Measurements from ENCODE around the gene POLR3F.
"Not testable (repeated sequence)": the region's sequence is repeated elsewhere in the genome, so short reads cannot be mapped to it uniquely, and the experiment has no call there.

POLR3F gene, protein sequence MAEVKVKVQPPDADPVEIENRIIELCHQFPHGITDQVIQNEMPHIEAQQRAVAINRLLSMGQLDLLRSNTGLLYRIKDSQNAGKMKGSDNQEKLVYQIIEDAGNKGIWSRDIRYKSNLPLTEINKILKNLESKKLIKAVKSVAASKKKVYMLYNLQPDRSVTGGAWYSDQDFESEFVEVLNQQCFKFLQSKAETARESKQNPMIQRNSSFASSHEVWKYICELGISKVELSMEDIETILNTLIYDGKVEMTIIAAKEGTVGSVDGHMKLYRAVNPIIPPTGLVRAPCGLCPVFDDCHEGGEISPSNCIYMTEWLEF

DNA sequence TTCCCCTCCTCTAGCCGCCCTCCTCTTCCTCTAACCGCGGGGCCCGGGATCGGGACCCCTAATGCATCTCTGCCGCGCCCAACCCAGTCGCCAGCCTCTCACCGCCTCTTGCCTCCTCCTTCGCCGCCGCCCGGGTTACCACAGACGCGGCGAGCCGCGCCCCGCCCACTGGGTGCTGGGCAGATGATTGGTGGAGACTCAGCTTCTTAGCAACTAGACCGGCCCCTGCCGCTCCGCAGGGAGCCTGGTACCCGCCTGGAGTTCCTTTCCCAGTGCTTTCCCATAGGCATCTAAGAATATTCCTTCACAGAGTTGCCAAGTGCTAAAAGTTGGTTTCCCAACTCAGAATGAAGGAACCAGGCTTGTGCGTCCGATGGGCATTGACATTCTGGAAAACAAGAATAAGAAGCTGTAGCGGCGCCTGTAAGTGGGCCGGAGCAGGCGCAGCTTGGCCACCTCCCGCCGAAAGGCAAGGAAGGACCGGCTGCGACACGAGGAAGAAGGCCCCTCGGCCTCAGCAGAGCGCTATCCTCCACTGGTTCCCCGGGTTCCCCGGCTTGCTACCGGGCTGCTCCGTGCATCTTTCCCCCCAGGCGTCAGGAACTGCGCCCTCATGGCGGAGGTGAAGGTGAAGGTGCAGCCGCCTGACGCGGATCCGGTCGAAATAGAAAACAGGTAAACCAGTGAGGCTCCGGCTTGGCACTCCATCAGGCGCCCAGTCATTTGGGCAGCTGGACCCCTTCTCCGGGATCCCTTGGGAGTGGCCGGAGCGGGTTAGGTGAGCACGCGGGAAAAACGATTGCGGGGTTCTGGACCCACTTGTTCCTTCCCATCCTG, at the start of gene POLR3F, which contains the start of gene DZANK1:
POLR3F (plus strand) TSS at position 497 of the 837 bp plus-strand sequence; CDS start at position 614, 117 bp downstream.
DZANK1 (minus strand) TSS at position 137 of the 837 bp plus-strand sequence. CDS start 1,672 bp downstream, outside the sequence.
- DNase-seq = peak; percentile 94

DNA sequence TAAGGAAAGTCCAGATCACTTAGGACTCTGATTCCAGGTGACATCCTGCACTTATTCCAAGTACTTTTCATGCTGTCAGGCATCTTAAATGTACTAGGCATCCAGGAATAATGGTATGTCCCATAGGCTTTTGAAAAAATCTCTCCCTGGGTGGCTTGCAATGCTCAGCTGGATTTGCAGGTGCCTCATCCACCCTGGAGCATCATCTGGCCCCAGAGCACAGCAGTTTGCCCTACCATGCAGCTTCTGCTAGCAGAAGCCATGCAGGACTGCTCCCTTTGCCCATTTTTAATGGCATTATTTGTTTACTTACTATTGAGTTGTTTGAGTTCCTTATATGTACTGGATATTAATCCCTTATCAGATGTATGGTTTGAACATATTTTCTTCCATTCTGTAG, 45.6 kb upstream of the POLR3F start:
- DNase-seq = no peak

DNA sequence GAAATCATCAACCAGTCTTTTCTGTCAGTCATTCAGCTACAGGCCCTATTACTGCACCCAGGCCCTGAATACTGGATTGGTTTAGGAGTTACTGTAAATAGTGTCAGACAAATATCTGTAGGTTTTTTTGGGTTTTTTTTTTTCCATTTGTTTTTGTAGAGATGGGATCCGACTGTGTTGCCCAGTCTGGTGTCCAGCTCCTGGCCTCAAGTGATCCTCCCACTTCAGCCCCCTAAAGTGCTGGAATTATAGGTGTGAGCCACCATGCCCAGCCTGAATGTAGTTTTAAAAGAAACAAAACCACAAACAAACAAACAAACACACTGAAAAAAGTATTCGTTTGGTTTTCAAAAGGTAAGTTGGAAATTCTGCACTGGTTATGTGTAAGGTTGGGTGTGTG, 40.0 kb upstream of the POLR3F start:
- no peak for DNase-seq

DNA sequence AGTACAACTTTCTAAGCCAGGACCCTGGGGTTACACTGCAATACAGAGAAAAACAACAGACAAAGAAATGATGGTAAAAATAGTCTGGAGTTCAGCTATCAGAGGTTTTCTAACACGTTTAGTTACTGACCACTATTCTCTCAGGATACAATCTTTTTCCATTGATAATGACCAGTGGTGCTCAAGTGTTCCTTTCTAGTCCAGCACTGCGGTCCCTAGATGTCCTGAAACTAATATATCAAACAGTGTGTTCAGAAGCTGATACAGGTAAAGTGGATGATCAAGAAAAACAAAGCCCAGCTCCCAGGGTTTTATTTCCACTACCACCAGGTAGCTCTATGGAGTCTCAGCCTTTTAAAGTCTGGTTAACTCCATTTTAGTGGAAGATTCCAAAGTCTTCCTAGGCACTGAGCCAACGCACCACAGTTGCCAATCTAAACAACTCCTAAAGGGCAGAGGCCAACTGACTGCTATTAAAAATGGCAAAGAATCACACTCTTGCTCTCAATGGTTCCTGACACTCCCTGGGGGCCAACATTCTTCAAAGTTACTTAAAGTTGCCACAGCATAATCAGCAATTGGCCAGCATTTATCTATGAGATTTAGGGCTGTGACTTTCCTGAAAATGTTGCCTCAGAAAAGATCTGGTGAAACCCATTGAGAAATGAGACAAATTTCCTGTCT, 38.6 kb upstream of the POLR3F start:
- no peak for DNase-seq

DNA sequence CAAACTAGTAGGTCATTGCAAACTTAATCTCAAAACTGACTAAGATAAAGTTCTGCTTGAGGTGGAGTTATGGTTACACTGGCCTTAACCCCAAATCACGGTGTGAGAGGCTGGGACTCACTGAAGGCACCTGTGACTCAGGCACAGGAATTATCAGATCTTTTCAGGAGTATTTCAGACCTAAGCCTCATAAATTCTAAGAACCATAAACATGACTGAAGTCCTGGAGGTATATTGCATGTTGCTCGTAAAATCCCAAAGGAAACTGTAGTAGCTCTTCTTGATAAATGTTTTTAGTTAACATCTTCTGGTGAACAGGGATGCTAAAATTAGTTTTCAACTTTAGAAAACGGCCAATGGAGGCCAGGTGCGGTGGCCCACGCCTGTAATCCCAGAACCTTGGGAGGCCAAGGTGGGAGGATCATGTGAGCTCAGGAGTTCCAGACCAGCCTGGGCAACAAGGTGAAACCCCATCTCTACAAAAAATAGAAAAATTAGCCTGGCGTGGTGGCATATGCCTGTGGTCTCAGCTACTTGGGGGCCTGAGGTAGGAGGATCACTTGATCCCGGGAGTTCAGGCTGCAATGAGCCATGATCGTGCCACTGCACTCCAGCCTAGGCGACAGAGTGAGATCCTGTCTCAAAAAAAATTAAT, 36.9 kb upstream of the POLR3F start:
- no peak for DNase-seq

DNA sequence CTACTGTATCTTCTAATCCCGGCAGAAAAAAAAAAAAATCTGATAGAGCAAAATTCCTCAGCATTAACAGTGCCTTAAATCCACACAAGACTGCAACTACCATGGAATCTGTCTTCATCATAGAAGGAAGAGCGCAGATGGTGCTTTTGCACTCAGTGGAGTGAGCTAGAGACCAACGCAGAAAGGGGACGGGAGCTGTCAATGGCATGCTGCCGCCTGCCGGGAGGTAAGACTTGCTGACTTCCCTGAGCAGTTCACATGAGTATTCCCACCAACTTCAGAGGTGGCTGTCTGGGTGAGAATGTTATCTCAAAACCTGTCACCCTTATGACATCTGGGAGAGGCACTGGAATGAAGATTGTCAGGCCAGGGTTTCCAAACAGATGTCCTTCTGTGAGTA, 36.0 kb upstream of the POLR3F start:
- no peak for DNase-seq

DNA sequence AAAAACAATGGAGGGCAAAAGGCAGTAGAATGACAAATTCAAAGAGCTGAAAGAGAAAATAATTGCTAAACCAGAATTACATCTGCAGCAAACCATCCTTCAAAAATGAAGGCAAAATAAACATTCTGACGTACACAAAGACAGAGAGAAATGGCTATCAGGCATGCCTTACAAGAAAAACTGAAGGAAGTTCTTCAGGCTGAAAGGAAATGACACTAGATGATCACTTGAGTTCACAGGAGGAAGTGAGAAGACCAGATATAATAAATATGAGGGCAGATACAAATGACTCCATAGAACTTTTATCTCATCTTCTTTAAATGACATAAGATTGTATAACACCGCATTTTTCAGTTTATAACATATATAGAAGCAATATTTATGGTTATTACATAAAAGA, 30.3 kb upstream of the POLR3F start:
- DNase-seq = no peak

DNA sequence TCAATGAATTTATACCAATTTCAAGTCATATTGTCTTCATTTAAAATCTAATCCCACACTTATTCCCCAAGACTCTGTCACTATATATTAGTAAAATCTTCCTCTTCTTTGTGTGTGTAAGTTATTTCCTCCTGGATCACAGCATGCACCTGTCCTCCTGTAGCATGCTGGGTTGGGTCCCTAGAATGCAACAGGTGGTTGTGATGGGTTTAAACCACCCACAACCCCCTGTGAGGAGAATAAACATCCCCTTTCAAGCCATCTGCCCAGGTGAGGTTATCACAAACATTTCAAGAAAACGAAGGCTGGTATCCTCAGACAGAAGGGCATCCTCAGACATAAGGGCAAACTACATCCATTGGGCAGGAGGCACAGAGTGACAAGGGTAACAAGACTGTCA, 26.8 kb upstream of the POLR3F start:
- DNase-seq = no peak

DNA sequence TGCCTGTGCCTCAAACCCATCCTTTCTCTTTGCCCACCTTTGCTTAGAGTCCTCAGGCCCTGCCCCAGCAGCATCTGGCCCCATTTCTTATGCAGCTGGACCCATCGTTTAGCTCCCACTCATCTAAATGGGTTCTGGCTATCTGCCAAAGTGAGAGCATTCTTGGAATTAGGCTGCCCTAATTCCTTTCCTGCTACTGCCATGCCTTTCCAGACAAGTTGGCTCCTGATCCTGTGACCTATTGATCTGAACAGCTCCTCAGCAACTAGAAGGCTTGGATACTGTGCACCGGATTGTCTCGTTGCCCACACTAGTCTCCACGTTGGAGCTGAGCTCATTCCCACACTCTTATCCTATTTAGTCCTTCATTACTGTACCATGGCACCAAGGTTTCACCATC, 23.3 kb upstream of the POLR3F start:
- DNase-seq = no peak

DNA sequence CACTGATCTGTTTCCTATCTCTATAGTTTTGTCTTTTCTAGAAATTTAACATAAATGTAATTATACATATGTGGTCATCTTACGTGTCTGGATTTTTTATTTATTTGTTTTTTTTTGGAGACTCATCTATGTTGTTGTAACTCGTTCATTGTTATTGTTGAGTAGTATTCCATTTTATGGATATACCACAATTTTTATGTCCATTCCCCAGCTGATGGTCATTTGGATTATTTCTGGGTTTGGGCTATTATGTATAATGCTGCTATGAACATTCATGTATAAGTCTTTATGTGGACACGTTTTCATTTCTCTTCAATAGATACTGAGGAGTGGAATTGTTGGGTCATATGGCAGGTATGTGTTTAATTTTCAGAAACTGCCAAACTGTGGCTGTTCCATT, 10.6 kb upstream of the POLR3F start:
- DNase-seq = no peak

DNA sequence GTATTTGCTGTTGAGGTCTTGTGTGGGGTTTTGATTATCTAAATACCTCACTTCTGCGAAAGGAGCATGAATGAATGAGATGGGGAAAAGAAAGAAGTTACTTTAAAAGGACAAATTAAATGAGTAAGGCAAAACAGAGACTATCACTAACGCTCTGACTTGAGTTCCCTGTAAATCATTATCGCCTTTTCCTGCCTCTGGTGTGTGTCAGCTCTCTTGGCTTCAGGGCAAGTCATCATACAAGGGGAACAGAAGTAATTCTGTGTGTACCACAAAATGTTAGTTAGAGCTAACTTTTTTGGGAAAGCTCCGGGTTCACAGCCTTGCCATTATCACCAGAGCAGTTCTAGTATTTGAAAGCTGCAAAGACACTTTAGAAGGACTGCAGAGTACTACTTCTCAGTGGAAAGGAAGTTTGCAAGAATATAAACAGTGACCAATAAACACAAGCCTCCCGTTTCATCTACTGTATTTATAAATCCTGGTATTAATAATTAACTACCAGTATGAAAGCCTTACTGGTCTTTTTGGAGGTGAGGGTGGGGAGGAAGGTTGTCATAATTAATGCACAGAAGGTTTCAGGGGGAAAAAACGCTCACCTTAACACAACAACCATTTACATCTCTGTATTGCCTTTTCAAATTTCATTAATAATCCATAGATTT, 1.5 kb upstream of the POLR3F start:
- DNase-seq = no peak

DNA sequence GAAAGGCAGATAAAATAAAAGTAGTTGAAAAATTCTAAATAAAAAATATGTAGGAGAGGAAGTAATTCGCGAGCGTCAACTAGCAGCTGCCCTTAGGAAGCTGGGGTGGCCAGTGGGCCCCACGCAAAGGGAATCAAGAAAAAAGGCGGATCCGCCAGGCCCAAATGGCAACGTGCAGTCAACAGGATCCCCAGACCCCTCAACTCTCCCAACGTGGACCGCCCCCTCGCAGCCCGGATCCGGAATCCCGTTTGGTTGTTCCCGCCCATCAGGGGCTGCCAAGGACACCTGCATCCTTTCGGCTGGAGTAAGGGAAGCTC, 656 bp upstream of the POLR3F start:
- no peak for DNase-seq

DNA sequence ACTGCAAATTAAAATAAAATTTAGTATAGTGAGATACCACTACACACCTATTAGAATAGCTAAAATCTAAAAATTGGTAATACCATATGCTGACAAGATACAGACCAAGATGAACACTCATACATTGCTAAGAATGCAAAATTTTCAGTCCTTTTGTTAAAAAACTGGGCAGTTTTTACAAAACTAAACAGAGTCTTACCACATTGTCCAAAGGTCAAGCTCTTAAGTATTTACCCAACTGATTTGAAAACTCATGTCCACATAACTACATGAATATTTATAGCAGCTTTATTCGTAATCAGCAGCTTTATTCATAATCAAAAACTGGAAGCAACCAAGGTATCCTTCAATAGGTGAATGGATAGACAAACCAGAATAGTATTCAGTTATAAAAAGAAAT, 10.0 kb downstream of the POLR3F start:
- no peak for DNase-seq

DNA sequence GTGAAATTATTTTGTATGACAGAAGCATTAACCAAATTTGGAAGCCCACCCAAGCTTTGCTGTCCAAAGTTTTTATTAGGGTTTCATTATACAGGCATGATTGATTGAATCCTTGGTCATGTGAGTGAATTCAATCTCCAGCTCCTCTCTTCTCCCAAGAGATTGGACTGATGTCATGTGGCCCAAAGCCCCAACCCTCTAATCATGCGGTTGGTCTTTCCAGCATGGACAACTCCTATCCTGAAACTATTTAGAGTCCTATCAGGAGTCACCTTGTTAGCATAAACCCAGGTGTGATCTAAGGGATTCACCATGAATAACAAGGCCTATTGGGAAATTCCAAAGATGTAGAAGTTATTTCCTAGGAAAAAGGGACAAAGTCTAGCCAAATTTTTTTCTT, 10.6 kb downstream of the POLR3F start:
- no peak for DNase-seq

DNA sequence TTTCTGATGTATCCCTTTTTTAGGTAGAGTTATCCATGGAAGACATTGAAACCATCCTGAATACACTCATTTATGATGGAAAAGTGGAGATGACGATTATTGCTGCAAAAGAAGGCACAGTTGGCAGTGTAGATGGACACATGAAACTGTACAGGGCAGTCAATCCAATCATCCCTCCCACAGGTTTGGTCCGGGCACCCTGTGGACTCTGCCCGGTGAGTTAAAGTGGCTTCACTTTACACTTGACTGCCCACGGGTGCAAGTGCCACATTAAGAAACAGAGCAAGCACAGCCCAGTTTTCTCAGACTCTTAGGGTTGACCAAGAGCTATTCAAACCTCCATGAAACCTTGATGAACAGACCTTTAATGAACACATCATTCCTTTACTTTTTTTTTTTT, 14.4 kb downstream of the POLR3F start:
- no peak for DNase-seq

DNA sequence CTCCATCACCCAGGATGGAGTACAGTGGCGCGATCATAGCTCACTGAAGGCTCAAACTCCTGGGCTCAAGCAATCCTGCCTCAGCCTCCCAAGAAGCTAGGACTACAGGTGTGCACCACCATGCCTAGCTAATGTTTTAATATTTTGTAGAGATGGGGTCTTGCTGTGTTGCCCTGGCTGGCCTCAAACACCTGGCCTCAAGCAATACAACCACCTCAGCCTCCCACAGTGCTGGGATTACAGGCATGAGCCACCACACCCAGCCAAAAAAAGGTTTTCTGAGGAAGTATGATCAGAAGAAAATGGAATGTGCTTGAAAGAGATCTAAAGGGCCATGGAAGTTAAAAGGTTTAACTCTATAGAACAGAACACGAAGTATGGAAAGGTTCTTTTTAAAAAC, 21.1 kb downstream of the POLR3F start:
- no peak for DNase-seq

DNA sequence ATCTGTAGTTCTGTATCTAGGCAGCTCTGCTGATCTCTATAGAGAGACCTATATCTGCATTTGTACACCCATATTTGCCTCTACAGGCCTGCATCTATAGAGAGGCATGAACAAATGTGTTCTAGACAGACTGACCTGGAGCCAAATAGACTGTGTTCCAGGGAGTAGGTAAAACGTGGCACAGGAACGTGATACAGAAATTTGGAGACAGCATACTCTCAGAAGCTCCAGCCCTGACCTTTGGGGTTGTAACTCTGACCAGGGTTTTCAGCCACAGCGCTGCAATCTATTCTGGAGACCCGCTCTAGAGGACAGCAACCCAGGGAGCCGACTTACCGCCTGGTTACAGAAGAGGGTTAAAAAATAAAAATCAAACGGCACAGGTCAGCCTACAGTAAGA, 28.9 kb downstream of the POLR3F start:
- no peak for DNase-seq

DNA sequence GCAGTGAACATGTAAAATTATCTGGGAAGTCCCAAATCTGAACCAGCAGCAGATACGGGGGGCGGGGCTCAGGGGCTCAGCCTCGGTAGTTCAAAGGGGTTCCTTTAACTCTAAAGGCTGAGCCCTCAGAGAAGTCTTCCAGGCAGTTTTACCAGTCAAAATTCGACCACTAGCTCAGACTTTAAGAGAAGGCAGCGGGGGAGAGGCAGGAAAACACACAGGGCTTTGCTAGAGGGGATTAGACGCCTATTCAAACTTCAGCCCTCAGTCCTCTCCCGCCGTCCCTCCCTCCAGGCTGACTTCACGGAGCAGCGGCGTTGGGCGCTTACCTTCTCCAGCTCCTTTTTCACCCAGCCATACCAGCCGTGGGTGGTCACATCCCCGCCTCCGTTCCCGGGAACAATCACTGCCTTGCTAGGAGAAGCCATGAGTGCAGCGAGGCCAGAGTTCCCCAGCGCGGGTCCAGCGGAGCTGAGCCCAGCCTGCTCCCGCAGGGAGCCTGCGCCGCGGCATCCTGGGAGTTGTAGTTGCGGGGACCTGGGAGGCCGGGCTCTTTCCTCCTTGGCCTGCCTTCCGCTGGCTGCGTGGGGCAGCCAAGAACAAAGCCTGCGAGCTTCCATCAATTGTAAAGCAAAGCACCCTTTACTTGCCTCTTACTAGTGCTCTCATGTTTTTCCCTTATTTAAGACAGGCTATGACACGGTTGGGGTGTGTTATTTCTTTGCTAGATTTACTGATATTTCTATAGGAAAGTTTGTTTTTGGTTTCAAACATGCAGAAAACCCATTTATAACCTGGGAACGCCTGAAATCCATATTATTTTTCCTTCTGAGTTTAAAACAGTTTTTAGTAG, 29.8 kb downstream of the POLR3F start, which contains the start of gene RBBP9:
RBBP9 (minus strand) TSS at position 486 of the 853 bp plus-strand sequence; CDS start at position 428, 58 bp downstream.
- peak; percentile 80 for DNase-seq

DNA sequence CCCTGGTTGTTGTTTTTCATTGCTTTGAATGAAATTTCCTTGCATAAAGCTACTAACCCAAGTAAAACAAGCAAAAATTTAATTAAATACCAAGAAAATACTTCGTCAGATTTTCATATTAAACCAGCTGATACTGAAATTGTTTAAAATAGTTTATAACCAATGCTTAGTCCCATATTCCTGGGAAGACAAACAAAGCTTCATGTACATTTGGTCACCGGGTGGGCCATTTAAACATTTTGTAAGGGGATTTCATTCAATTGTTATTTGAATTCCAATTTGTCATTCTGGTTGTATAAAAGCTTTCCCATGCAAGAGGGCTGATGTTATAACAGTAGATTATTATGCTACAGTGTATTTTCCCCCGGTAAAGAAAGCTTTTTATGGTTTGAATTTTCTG, 30.4 kb downstream of the POLR3F start:
- DNase-seq = no peak

DNA sequence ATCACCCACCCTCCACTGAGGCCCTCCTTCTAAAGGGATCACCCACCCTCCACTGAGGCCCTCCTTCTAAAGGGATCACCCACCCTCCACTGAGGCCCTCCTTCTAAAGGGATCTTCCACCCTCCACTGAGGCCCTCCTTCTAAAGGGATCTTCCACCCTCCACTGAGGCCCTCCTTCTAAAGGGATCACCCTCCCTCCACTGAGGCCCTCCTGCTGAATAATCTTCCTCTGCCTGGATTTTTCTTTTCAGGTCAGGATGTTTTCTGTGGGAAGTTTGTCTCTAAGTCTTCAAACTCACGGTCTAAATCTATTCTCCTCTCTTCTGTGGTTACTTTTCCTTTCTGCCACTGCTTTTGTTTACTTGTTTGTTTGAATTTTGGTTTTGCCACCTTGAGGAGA, 34.5 kb downstream of the POLR3F start:
- DNase-seq = not testable (repeated sequence)

DNA sequence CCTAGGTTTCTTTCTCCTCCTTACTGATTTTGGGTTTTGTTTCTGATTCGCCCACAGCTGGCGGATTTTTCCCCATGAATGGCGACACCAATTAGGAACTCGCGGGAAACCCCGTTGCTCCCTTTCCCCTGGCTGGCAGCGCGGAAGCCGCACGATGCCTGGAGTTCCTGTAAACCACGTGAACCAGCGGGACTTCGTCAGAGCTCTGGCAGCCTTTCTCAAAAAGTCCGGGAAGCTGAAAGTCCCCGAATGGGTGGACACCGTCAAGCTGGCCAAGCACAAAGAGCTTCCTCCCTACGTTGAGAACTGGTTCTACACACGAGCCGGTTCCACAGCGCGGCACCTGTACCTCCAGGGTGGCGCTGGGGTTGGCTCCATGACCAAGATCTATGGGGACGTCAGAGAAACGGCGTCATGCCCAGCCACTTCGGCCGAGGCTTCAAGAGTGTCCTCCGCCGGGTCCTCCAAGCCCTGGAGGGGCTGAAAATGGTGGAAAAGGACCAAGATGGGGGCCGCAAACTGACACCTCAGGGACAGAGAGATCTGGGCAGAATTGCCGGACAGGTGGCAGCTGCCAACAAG, 37.4 kb downstream of the POLR3F start:
- DNase-seq = no peak

All from stimulated activated CD4-positive, alpha-beta T cell treated with anti-CD3 and anti-CD28 coated beads, Interleukin-4, amount 100 ng/mL, for 1 hour (primary cell).